Small intestine (tissue), 7 donors: Measurements from ENCODE around the gene RHOC. TPM values are rescaled to one million over a fixed set of nuclear protein-coding genes. Genes with fewer than 3 reads are reported as not detected.

Experiments used
- DNase-seq, 2 donors: peaks; one replicate each; pipeline versions ENCODE4 v3.0.0 to v3.0.0-alpha.2; 2013
- FAIRE-seq: peaks from 2 replicates; lab custom pipeline; 2012; peaks lifted over from hg19 to GRCh38; lab: Jason Lieb, UNC
- H3K27ac ChIP-seq, 3 donors: one replicate each; pipeline ENCODE4 v1.5.1; 2013; ENCODE audit warnings: low read length in 2 of 3, mild to moderate bottlenecking in 2 of 3, control low read depth in 1 of 3, inconsistent platforms in 1 of 3, low read depth in 1 of 3, moderate library complexity in 1 of 3
- H3K27me3 ChIP-seq, 3 donors: one replicate each; pipeline ENCODE4 v1.6.1; 2013; ENCODE audit warnings: low read length in 3 of 3, inconsistent platforms in 1 of 3; ENCODE audit not compliant: control insufficient read depth in 3 of 3, insufficient read depth in 3 of 3
- H3K36me3 ChIP-seq, 3 donors: one replicate each; pipeline ENCODE4 v1.6.1; 2013; ENCODE audit warnings: low read length in 3 of 3, inconsistent platforms in 1 of 3, low read depth in 1 of 3, mild to moderate bottlenecking in 1 of 3, moderate library complexity in 1 of 3; ENCODE audit not compliant: control insufficient read depth in 3 of 3, insufficient read depth in 2 of 3
- H3K4me1 ChIP-seq, 3 donors: one replicate each; pipeline ENCODE4 v1.6.1; 2013; ENCODE audit warnings: low read length in 2 of 3, inconsistent platforms in 1 of 3, low read depth in 1 of 3, mild to moderate bottlenecking in 1 of 3, moderate library complexity in 1 of 3; ENCODE audit not compliant: control insufficient read depth in 3 of 3, insufficient read depth in 2 of 3
- H3K4me3 ChIP-seq, 3 donors: one replicate each; pipeline ENCODE4 v1.5.1; 2013; ENCODE audit warnings: low read length in 3 of 3, control low read depth in 1 of 3, inconsistent platforms in 1 of 3, low read depth in 1 of 3, mild to moderate bottlenecking in 1 of 3, moderate library complexity in 1 of 3
- H3K9me3 ChIP-seq, 2 donors: one replicate each; pipeline ENCODE4 v1.6.1; 2013; ENCODE audit warnings: low read depth in 1 of 2, low read length in 1 of 2; ENCODE audit not compliant: control insufficient read depth in 2 of 2, insufficient read depth in 1 of 2
- WGBS, 3 donors: extraction: QIAGEN DNeasy Blood & Tissue Kit; methylation state at CpG; one replicate each; pipeline ENCODE4 v1.1.7; 2013; 5-methylcytosine and 5-hydroxymethylcytosine counted together
- polyA plus RNA-seq, 4 donors: library from polyadenylated mRNA; stranded (reverse) in 3 of 4; unstranded in 1 of 4; fragments of 200-250 nt in 3 of 4; fragments of 120-200 nt in 1 of 4; gene quantifications; one replicate each; pipeline versions ENCODE4 v1.2.1 to v1.2.3, GENCODE V29; 2013
- donor health status: healthy with polysubstance abuse.
- donor health status: control.
- donor health status: control.
- donor health status: Bipolar disorder and iron deficiency.
- donor health status: healthy.

Gene RHOC
- polyA plus RNA-seq, 4 donors, result 235 to 1,126 (median 700) TPM

GRCh38 chr1:112672009-112672408 is 34.9 kb downstream of the RHOC start:
- Histone ChIP-seq H3K36me3 (peaks cover 6 to 11% (median 8%) of the 10 kb centered on the region in 3 donors), H3K9me3 (no peaks in the 10 kb centered on the region), H3K4me3 (no peak overlapping the region), H3K27me3 (no peaks in the 10 kb centered on the region), H3K27ac (no peak overlapping the region), H3K4me1 (peaks cover 0 to 27% (median 5%) of the 10 kb centered on the region in 3 donors)
- DNase-seq, result no peak
- 76 to 94% (median 90%) methylated on average over 2 of the region's 2 CpGs for WGBS, 3 donors
- no peak for FAIRE-seq

DNA sequence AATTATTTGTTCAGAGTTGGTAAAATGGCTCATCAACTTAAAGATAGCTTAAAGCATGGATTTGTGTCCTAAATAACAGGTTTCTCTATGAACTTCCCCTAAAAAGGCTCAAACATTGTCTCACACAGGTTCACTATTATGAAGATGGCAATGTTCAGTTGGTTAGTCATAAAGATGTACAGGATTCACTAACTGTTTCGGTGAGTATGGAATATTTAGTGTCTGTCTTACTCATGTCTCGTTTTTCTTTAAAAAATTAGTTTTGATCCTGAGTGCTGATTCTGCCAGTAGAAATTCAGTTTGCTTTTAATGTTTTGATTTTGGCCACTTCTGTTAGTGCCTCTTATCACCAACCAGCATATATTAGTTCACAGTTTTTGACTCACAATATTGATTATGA is 40.0 kb downstream of the RHOC start:
- no peaks in the 10 kb centered on the region for H3K4me1 ChIP-seq
- H3K27me3 ChIP-seq, result no peaks in the 10 kb centered on the region
- H3K4me3 ChIP-seq, result no peak overlapping the region
- WGBS, 3 donors, result 80 to 87% (median 86%) methylated on average over 2 of the region's 2 CpGs
- peaks cover 8 to 36% (median 12%) of the 10 kb centered on the region in 3 donors for H3K36me3 ChIP-seq
- no peaks in the 10 kb centered on the region for H3K9me3 ChIP-seq
- no peak overlapping the region for H3K27ac ChIP-seq
- DNase-seq, result no peak
- FAIRE-seq, result no peak

DNA sequence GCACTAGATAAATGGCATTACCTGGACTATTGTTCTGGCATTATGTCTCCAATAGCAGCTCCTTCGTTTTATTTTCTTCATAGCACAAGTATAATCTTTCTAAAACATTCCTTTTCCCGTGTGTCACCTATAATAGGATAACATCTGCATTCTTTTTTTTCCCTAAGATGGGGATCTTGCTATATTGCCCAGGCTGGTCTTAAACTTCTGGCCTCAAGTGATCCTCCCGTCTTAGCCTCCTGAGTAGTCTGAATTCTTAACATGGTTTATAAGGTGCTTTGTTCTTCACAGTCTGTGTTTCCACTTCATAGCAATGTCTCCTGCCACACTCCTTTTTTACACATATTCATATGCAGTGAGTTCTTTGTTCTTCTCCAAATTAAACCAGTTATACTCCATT is 41.1 kb downstream of the RHOC start:
- H3K36me3 ChIP-seq, result peaks cover 10 to 40% (median 16%) of the 10 kb centered on the region in 3 donors

DNA sequence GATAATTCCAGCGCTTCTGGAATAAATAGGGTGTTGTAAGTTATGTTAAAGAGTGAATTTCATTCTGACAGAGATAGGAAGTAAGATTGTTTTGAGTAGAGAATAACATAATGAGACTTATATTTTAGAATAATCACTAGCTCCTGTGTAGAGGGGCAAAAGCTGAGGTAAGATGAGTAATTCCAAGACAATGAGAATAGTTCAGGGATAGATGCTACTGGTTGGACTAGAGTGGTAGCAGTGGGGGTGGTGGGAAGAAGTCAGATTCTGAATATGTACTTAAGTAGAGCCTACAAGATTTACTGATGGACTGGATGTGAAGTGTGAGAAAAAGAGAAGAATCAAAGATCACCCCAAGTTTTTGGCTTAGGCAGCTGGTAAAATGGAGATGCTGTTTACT is 55.7 kb downstream of the RHOC start:
- H3K4me1 ChIP-seq, result no peaks in the 10 kb centered on the region
- no peak for DNase-seq
- no peak for FAIRE-seq
- 94 to 100% (median 95%) methylated on average over 1 of the region's 1 CpG for WGBS, 3 donors
- H3K27ac ChIP-seq, result no peak overlapping the region
- no peaks in the 10 kb centered on the region for H3K27me3 ChIP-seq
- H3K36me3 ChIP-seq, result peaks cover 2 to 22% (median 16%) of the 10 kb centered on the region in 3 donors
- H3K4me3 ChIP-seq, result no peak overlapping the region
- no peaks in the 10 kb centered on the region for H3K9me3 ChIP-seq

More for the DNA sequence above, 41.1 kb downstream of the RHOC start:
- no peak overlapping the region for H3K27ac ChIP-seq
- FAIRE-seq, result no peak
- no peaks in the 10 kb centered on the region for H3K4me1 ChIP-seq
- no peak overlapping the region for H3K4me3 ChIP-seq
- H3K9me3 ChIP-seq, result no peaks in the 10 kb centered on the region
- DNase-seq, result no peak
- WGBS, 3 donors, result 76 to 92% (median 77%) methylated on average over 3 of the region's 3 CpGs
- H3K27me3 ChIP-seq, result no peaks in the 10 kb centered on the region

Other genes with a start within 250 kb of the RHOC start
- 1 to 10 TPM; 1.6 to 4.3 (median 3.6) TPM for gene WNT2B, start 198.2 kb downstream of the RHOC start, polyA plus RNA-seq
- gene ST7L, start 88.0 kb downstream of the RHOC start, polyA plus RNA-seq, result 10 to 100 TPM in 3 of 4 donors, 1 to 10 TPM in 1; 6.3 to 17.0 (median 13.5) TPM
- gene CAPZA1, start 87.3 kb downstream of the RHOC start, polyA plus RNA-seq, result 100 to 1,000 TPM in 2 of 4 donors, 10 to 100 TPM in 2; 76.2 to 111 (median 92.4) TPM
- 100 to 1,000 TPM in 2 of 4 donors, 10 to 100 TPM in 2; 53.2 to 222 (median 118) TPM for gene MOV10, start 32.5 kb downstream of the RHOC start, polyA plus RNA-seq
- under 1 TPM in 2 of 4 donors, not detected in 2; 0.35 to 1.00 TPM for gene PPM1J, start 8.2 kb upstream of the RHOC start, polyA plus RNA-seq
- 10 to 100 TPM in 2 of 4 donors, 1 to 10 TPM in 2; 6.8 to 29.9 (median 14.6) TPM for gene SLC16A1, start 249.1 kb upstream of the RHOC start, polyA plus RNA-seq